Activated CD4-positive, alpha-beta T cell treated with anti-CD3 and anti-CD28 coated beads for 48 hours (primary cell): ENCODE measurements around the gene EPHA4.

Experiments used
- DNase-seq: peaks from one replicate; pipeline ENCODE4 v3.0.0-alpha.2; 2020

The EPHA4 gene

DNA sequence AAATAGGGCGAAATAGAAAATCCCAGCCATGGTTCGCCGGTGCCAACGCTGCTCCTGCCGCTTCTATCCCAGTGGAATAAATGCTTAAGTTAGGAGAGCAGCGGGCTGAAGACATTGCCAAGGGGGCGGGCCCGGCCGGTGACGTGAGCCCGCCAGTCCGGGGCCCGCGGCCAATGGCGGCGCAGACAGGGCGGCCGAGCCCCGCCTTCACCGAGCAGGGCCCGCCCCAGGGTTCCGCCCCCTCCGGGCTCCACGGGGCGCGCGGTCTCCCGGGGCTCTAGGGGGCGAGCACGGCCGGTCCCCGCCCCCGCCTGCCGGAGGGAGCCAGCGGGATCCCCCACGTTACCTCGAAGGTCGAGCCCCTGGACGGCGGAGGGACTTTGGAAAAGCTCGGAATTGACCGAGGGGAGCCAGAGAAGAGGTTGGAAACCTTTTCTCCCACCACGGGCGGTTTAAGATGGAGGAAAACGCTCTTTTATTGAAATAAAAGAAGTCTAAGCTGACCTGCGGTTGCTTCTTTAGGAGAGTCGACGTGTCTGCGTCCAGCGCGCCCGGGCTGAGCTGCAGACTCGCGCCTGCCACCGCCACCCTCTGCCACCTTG, at the start of gene EPHA4:
EPHA4 (minus strand) TSS at position 86 of the 602 bp plus-strand sequence; CDS start at position 30, 56 bp downstream.
- DNase-seq: peak; percentile 83

DNA sequence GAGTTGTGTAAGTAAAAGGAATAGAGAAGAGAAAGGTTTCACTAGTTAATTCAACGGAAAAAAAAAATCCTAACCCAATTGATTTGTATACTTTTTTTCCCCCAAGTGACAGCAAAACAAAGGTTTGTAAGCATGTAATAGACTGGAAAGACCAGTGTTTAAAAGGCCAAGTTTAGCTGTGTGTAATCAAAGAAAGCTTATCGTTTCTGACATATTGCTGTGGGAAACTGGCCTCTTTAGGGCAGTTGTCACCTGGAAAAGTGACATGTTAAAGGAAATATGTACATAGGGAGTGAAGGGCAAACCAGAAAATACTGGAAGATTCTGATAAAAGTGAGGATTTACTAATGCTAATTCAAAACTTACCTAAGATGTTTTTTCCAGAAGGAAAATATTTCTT, 45.9 kb upstream of the EPHA4 start:
- DNase-seq: no peak

DNA sequence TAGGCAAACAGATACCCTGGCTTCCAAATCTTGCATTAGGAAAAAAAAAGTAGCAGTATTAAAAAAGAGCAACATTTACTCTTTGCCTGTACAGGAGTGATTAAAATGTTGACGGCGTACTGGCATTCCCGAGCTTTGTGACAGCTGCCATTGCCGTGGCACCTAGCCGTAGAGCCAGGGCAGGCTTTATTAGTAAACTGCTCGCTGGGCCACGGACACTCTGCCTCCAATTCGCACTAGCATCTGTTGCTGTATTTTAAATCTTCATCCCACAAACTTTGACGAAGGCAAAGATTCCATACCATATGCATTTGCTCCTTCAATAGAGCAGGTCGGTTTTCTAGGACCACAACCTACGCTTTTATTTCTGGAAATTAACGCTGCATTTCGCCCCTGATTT, 44.5 kb upstream of the EPHA4 start:
- no peak for DNase-seq

GRCh38 chr2:221614274-221614673, 42.2 kb upstream of the EPHA4 start:
- no peak for DNase-seq

DNA sequence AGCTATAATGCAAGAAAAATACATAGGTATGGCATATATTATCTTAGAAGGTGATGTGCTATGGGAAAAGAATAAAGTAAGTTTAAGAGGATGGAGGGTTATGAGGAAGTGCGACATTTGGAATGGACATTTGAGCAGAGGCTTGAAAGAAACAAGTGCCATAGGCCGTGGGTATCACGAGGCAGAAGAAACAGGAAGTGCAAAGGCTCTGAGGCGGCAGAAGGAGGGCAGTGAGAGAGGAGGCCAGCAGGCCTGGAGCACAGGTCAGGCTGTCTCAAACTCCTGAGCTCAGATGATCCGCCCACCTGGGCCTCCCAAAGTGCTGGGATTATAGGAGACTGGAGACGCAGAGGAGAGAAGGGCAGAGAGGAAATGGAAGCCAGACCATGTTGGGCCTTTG, 40.7 kb upstream of the EPHA4 start:
- no peak for DNase-seq

DNA sequence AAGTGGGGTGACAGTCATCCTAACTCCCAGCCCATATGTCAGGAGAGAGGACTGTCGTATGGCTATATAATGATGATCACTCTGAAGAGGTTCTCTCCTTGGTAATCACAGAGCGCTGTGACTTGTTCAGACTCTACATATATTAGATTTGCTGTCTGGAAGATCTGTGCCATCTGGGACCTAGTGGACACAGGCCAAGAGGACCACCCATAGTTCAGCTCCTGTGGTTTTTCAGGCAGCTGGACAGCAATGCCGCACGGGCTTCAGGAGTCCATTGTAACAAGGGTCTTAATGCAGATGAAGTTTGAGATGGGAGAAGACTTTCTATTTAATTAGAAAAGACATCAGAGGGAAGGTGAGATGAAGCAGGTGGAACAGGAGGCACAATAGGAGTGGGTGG, 40.1 kb upstream of the EPHA4 start:
- DNase-seq: no peak

DNA sequence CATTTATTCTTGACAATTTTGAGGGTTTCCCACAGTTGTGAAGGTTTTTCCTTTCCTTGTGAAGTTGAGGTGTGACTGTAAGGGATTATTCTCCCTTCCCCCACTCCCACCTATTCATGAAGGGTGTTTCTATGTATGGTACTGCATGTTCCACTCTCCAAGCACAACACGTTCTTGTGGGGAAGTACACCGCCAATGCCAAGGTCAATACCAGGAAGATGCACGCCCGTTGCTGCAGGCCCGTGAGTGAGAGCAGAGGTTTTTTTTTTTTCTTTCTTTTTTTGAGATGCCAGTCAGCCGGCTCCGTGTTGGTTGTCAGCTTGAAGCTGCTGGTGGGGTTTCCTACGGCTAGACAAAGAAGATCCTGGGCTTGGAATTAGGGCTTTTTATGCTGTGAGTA, 38.6 kb upstream of the EPHA4 start:
- DNase-seq: no peak

DNA sequence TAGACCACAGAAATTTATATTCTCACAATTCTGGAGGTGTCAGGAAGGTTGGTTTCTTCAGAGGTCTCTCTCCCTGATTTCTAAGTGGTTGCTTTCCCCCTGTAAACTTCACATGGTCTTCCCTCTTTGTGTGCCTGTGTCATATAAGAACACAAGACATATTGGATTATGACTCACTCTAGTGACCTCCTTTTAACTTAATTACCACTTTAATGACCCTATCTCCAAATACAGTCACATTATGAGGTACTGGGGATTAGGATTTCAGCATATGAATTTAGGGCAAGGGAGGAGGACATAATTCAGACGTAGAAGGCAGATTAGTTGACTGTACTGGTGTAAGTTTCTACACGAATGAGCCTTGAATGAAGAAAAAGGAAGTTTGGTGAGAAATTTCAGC, 38.2 kb upstream of the EPHA4 start:
- no peak for DNase-seq

- no peak for DNase-seq
Measured at GRCh38 chr2:221608442-221608841, 36.3 kb upstream of the EPHA4 start.

DNA sequence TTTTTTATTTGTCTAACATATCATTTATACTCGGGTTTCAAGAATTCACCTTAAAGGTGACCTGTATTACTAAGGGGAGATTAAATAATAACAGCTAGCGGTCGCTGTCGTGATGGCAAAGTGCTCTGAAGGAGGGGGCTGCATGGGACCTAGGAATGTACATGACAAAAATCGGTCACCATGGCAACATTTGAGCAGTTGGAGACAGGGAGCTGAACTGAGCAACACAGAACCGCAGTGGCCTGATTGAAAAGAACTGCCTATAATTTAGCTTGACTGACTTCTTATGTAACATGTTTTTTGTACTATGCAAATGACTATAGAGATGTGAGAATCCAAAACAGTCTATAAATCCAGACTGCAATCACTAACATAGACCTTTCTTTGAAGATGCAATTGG, 34.3 kb upstream of the EPHA4 start:
- DNase-seq: no peak

DNA sequence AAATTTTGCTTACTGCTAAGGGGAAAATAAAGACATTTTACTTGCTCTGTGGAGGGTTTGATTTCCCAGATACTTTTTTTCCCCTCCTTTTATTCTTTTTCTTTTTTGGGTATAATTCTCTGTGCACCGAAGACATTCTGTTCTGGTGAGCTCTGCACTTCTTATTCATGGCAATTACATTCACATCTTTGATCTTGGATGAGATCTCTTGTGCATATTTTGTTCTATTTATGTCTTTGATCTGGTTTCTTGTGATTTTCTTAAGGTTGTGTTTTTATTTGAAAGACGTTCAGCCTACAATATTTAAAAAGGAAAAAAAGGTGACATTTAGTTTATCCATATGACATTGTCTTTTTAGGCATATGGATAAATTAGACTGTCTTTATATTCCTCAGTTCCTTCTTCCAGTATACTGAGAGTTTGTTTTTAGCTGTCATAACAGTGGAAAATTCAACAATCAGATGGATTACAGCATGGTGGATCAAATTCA, 33.7 kb upstream of the EPHA4 start:
- no peak for DNase-seq

- DNase-seq: no peak
Measured at GRCh38 chr2:221602938-221603337, 30.8 kb upstream of the EPHA4 start.

DNA sequence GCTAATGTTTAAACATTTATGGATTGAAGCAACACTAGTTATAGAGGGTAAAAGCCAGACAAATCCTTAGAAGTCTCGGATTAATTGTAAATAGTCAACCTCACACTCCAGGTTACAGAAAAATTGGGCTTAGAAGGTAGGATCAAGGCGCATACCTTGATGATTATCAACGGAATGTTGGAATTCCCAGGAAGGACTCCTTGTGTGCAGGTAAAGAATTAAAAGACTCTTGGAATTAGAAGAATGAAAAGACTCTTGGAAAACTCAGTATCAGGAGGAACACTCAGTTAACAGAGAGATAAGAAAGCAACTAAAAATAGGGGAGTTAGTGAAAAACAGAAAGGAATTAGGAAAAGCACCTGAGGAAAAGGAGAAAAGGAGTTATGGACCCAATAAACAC, 29.3 kb upstream of the EPHA4 start:
- no peak for DNase-seq

- DNase-seq: no peak
Measured at GRCh38 chr2:221600388-221600787, 28.3 kb upstream of the EPHA4 start.

DNA sequence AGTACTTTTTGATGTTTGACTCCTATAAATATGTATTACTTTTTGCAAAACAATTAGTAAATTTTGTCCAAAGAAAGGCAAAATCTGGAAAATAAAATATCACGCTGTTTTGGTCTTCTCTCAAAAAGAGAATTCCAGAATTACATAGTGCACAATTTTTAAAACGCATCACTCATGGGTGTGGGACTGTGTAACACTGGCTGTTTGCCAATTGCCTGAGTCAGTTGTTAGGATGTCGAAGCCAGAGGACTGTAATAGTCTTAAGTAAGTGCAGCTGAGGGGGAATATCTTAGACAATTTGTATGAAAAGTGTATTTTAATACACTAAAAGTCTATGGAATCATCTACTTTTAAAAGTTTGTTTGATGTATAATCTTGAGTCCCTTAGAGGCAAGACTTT, 24.1 kb upstream of the EPHA4 start:
- no peak for DNase-seq

- no peak for DNase-seq
Measured at GRCh38 chr2:221590861-221591365, 18.8 kb upstream of the EPHA4 start.

DNA sequence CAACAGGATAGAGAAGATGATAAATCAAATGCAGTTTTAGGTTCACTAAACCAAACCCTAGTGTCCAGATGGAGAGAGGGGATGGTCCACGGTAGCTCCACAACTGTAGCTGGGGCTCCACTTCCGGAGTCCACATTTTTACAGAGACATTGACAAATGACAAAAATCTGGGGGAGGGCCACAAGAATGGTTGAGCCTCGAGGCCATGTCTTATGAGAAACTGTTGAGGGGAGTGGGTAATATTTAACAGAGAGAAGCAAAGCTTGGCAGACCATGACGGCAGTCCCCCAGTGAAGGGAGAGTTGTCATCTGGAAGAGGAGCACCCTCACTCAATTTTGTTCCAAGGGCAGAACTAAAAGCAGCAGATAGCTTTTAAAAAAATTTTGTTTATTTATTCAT, 17.6 kb upstream of the EPHA4 start:
- no peak for DNase-seq

DNA sequence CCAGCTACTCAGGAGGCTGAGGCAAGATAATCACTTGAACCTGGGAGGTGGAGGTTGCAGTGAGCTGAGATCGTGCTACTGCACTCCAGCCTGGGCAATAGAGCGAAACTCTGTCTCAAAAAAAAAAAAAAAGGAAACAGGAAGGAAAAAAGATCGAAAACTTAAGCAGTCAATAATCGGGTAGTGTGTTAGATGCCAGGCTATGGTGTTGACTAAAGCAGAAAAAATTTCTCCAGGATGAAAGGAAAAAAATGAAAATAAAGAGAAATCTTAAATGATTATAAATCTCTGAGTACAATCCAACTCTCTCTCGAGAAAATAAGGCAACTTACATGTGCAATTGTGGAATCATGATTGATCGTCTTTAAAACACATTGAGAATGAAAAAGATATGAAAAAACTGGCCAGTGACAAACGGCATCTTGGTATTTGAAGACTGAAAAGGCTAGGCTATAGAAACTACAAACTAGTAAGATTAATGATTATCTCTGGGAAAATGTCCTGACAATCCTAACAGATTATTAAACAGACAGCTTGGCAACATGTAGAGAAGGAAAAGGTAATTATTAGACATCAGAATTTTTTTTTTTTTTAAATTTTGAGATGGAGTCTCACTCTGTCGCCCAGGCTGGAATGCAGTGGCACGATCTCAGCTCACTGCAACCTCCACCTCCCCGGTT, 16.3 kb upstream of the EPHA4 start:
- no peak for DNase-seq

- no peak for DNase-seq
Measured at GRCh38 chr2:221581986-221582385, 9.9 kb upstream of the EPHA4 start.

GRCh38 chr2:221574231-221574570, 2.1 kb upstream of the EPHA4 start:
- no peak for DNase-seq

DNA sequence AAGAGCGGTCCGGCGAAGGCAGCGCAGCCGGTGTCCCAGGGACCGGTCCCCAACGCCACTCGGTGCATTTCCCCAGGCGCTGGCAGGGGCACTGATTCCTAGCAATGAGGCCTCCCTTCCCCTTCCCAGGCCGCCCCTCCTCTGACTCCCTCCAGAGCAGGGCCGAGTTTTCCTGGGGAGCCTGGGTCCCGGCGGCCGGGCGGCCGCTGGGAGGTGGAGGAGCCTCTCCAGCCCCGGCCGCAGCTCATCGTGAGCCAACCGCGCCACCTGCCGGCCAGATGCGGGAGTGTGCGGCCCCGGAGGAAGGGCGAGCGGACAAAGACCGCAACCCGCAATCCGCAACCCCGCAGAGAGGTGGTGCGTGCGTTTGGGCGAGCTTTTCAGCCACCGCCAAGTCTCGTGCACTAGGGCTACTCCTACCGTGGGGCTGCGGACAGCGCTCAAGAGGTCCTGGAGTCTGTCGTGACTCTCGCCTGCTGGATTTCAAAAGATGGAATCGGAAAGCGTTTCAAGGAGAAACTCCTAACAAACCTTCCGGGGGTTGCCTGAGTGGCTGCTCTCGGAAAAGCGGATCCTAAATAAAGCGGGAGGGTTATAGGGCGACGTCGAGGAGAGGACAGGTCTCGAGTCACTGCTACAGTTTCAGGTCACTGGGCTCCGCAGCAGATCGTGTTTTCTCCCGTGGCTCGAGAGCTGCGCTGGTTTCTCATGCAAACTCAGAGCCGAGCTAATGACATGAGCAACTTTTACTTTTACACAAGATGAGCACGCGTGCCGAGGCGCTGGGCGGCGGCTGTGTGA, 1.5 kb upstream of the EPHA4 start:
- peak; percentile 84 for DNase-seq

DNA sequence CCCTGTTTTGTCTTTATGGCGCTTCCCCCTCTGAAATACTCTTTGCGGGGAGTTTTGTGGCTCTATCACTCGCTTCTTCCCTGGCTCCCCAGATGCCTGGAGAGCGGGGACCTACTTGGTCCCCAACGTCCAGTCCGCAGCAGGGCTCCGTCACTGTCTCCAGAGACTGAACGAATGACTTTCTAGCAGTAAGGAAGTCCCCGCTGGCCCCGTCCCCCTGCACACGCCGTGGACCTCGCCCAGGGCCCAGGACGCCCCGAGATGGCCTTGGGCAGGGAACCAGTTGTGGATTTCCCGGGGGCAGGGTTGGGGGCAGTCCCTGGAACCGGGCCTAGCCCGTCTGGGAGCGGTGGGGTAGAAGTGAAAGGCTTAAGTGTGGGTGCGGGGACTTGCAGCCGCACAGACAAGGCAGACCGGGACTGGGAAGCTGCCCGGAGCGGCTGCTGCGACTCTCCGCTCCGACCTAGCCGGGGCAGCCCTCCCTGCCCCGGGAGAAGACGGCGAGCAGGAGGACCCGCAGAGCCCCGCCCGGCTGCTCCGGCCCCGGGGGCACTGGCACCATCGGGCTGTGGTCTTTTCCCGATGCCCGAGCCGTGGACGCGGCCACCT, 821 bp upstream of the EPHA4 start:
- DNase-seq: peak; percentile 41

- DNase-seq: peak; percentile 17
Measured at GRCh38 chr2:221571551-221572218, 419 bp downstream of the EPHA4 start.
